Measurements from ENCODE around the gene LINC00305. TPM values are rescaled to one million over a fixed set of nuclear protein-coding genes. Genes with fewer than 3 reads are reported as not detected.
A peak's percentile ranks its signal among the peaks of the same experiment; 100 is the strongest.

The LINC00305 gene
- polyA plus RNA-seq, 3 donors: 2.8 to 4.3 (median 3.3) TPM

DNA sequence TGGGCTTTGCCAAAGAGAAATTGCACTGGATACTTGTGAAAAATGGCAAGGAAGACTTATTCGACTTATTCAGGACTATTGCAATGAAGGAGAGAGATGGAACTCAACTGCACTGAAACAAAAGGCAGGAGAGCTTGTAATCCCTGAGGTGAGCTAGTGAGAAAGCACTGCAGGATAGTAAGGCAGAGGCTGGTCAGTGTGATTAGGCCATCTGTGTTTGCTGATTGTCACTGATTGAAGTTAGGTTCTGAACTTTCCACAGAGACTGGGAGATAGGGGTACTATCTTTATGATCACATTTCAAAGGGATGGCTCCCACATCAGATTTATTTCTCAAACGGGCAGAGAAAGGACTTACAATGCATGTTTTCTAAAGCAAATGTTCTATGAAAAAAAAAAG is 96.1 kb downstream of the LINC00305 start:
- DNase-seq (ENCODE audit: extremely low read depth in 1 of 11, low read depth in 9 of 11, low spot score in 4 of 11): no peak

GRCh38 chr18:64044616-64045015 is 104.3 kb downstream of the LINC00305 start:
- no peak for DNase-seq (ENCODE audit: extremely low read depth in 1 of 11, low read depth in 9 of 11, low spot score in 4 of 11)

- no peak for DNase-seq (ENCODE audit: extremely low read depth in 1 of 11, low read depth in 9 of 11, low spot score in 4 of 11)
Observed at GRCh38 chr18:64042728-64043358, 106.0 kb downstream of the LINC00305 start.

DNA sequence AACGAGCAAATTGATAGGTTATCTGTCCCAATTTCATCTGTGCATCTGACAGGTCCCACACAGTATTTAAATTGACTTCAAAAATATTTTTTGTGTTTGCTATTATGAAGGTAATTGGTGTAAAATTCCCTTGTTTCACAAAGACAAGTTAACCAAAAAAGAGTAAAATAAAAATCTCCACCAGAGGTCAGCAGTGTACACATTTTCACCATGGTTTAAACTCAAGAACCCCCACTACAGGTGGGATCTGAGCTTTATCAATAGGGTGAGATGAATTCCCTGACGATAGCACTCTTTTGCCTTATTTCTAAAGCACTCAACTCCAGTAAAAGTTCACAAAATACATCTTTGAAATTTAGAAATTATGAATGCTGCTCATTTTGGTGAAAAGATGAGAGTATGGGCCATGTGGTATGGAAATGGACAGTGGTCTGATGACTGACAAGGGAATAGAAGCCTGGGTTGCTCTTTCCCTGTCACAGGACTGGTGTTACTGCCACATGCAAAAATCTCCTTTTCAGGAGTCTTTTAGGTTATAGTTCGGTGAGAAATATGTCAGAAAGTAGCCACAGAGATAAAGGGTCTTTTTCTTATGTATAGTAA is 111.0 kb downstream of the LINC00305 start:
- peak in 5 of 11 donors; percentile 11 to 49 (median 31) for DNase-seq (ENCODE audit: extremely low read depth in 1 of 11, low read depth in 9 of 11, low spot score in 4 of 11)

DNA sequence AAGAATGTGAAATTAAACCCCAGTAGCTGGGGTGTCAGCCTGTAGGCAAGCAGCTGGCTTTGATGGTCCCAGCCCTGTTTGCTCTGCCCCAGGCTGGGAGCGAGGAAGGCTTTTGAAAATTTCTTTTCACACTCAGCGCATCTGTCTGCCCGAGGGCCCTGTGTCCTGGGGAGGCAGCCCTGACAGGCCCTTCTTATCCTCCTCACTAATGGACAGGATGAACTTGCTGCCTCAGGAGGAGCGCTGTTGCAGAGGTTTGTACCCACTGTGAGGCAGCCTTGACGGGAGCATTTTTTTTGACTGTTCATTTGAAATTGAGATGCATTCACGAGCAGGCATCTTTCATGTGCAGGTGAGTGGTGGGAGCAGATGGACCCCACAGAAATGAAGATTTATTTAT is 116.6 kb downstream of the LINC00305 start:
- no peak for DNase-seq (ENCODE audit: extremely low read depth in 1 of 11, low read depth in 9 of 11, low spot score in 4 of 11)

GRCh38 chr18:64031411-64031810 is 117.5 kb downstream of the LINC00305 start:
- peak in 1 of 11 donors; percentile 13 for DNase-seq (ENCODE audit: extremely low read depth in 1 of 11, low read depth in 9 of 11, low spot score in 4 of 11)

Other genes with a start within 250 kb of the LINC00305 start
- gene SERPINB10, start 241.1 kb downstream of the LINC00305 start, polyA plus RNA-seq (ENCODE audit: insufficient read length in 3 of 3): under 1 TPM in 2 of 3 donors, not detected in 1; 0.11 to 0.16 TPM
- 1 to 10 TPM in 2 of 3 donors, under 1 TPM in 1; 0.52 to 2.2 (median 1.1) TPM for gene HMSD, start 199.8 kb downstream of the LINC00305 start, polyA plus RNA-seq (ENCODE audit: insufficient read length in 3 of 3)
- gene SERPINB8, start 179.0 kb downstream of the LINC00305 start, polyA plus RNA-seq (ENCODE audit: insufficient read length in 3 of 3): 1 to 10 TPM; 4.0 to 4.3 (median 4.1) TPM